IMR-90 (cell line): Measurements from ENCODE around the gene LRRC8B. TPM values are rescaled to one million over a fixed set of nuclear protein-coding genes. Genes with fewer than 3 reads are reported as not detected.

Experiments
- ATAC-seq: fragments of 200-7000 bp; cut with Tn5 transposase; 2 replicates; pipeline ENCODE4 v1.9.1; 2020; ENCODE audit warnings: low read depth, mild to moderate bottlenecking, moderate library complexity
- BruUV-seq: library from RNA; stranded (reverse); fragments of 400-500 nt; replicated peaks from 2 replicates; lab custom pipeline; 2021; lab: Mats Ljungman, UMichigan
- CTCF ChIA-PET: fragments of 300-600 bp; formaldehyde crosslinking; extraction: SDS; loops from one replicate; lab custom pipeline; 2021; ENCODE audit warnings: antibody characterized with exemption; lab: Yijun Ruan, JAX
- POLR2A ChIA-PET: fragments of 300-600 bp; sonication (Branson Sonifier 250); formaldehyde crosslinking; loops from one replicate; lab custom pipeline; 2022; ENCODE audit warnings: antibody characterized with exemption; ENCODE audit not compliant: unreplicated experiment; lab: Charles Lee
- DNase-seq: peaks from one replicate; pipeline ENCODE4 v3.0.0; 2013
- H2AFZ ChIP-seq: replicated peaks from 2 replicates; pipeline ENCODE3; 2013; ENCODE audit warnings: low read length, mild to moderate bottlenecking; ENCODE audit not compliant: poor library complexity
- H2AK5ac ChIP-seq: 2 replicates; pipeline ENCODE4 v1.6.1; 2013; ENCODE audit warnings: low read depth, low read length, inconsistent platforms
- H2AK9ac ChIP-seq: replicated peaks from 2 replicates; pipeline ENCODE3; 2013; ENCODE audit warnings: mild to moderate bottlenecking, low read depth, low read length, moderate library complexity; ENCODE audit not compliant: poor library complexity
- H2BK120ac ChIP-seq: 2 replicates; pipeline ENCODE4 v1.6.1; 2013; ENCODE audit warnings: low read depth, low read length, inconsistent platforms
- H2BK15ac ChIP-seq: 3 replicates; pipeline ENCODE4 v1.6.1; 2013; ENCODE audit warnings: low read depth, low read length, inconsistent platforms
- H2BK20ac ChIP-seq: 2 replicates; pipeline ENCODE4 v1.6.1; 2013; ENCODE audit warnings: low read depth, mild to moderate bottlenecking, inconsistent platforms, low read length, moderate library complexity
- H2BK5ac ChIP-seq: 2 replicates; pipeline ENCODE4 v1.6.1; 2013; ENCODE audit warnings: mild to moderate bottlenecking, low read depth, low read length, inconsistent platforms; ENCODE audit not compliant: poor library complexity, severe bottlenecking
- H3K14ac ChIP-seq: replicated peaks from 2 replicates; pipeline ENCODE4 v1.6.1; 2013; ENCODE audit warnings: low read depth, low read length, inconsistent platforms
- H3K18ac ChIP-seq: 2 replicates; pipeline ENCODE4 v1.6.1; 2013; ENCODE audit warnings: low read depth, low read length, control low read depth
- H3K23ac ChIP-seq: 2 replicates; pipeline ENCODE4 v1.6.1; 2013; ENCODE audit warnings: low read depth, low read length, inconsistent platforms
- H3K27ac ChIP-seq: 2 replicates; pipeline ENCODE4 v1.5.1; 2013; ENCODE audit warnings: mild to moderate bottlenecking, control low read depth, low read length; ENCODE audit not compliant: insufficient read depth
- H3K27me3 ChIP-seq: 2 replicates; pipeline ENCODE4 v1.6.1; 2013; ENCODE audit warnings: low read length; ENCODE audit not compliant: control insufficient read depth, insufficient read depth
- H3K36me3 ChIP-seq: 2 replicates; pipeline ENCODE4 v1.6.1; 2013; ENCODE audit warnings: low read length, mixed read lengths; ENCODE audit not compliant: control insufficient read depth, insufficient read depth
- H3K4ac ChIP-seq: 2 replicates; pipeline ENCODE4 v1.6.1; 2013; ENCODE audit warnings: low read depth, low read length, inconsistent platforms
- H3K4me1 ChIP-seq: 2 replicates; pipeline ENCODE4 v1.6.1; 2013; ENCODE audit warnings: low read length, mixed read lengths; ENCODE audit not compliant: control insufficient read depth, insufficient read depth
- H3K4me2 ChIP-seq: 2 replicates; pipeline ENCODE4 v1.6.1; 2013; ENCODE audit warnings: low read depth, mild to moderate bottlenecking, control low read depth, low read length, moderate library complexity
- H3K4me3 ChIP-seq: 2 replicates; pipeline ENCODE4 v1.5.1; 2013; ENCODE audit warnings: low read depth, mild to moderate bottlenecking, control low read depth, low read length, moderate library complexity; ENCODE audit not compliant: insufficient read depth
- H3K56ac ChIP-seq: 2 replicates; pipeline ENCODE4 v1.6.1; 2013; ENCODE audit warnings: low read length, inconsistent platforms; ENCODE audit not compliant: insufficient read depth; ENCODE audit errors: extremely low read depth
- H3K79me1 ChIP-seq, 2 experiments: 2 replicates each; pipeline ENCODE4 v1.6.1; 2013; ENCODE audit warnings: low read length in 2 of 2, inconsistent platforms in 1 of 2, low read depth in 1 of 2
- H3K9ac ChIP-seq: 2 replicates; pipeline ENCODE4 v1.6.1; 2013; ENCODE audit warnings: low read depth, low read length, control low read depth
- H3K9me1 ChIP-seq: 2 replicates; pipeline ENCODE4 v1.6.1; 2013; ENCODE audit warnings: low read length, inconsistent platforms; ENCODE audit not compliant: insufficient read depth
- H3K9me3 ChIP-seq: 2 replicates; pipeline ENCODE4 v1.6.1; 2013; ENCODE audit warnings: low read length; ENCODE audit not compliant: control insufficient read depth, insufficient read depth
- H4K20me1 ChIP-seq: 2 replicates; pipeline ENCODE4 v1.6.1; 2013; ENCODE audit warnings: low read length, inconsistent platforms; ENCODE audit not compliant: insufficient read depth
- H4K5ac ChIP-seq: 2 replicates; pipeline ENCODE4 v1.6.1; 2013; ENCODE audit warnings: mild to moderate bottlenecking, low read depth, low read length, control low read depth
- H4K8ac ChIP-seq, 2 experiments: 2 replicates each; pipeline ENCODE4 v1.6.1; 2013; ENCODE audit warnings: low read depth in 2 of 2, low read length in 2 of 2, control low read depth in 1 of 2, inconsistent platforms in 1 of 2
- H4K91ac ChIP-seq: 2 replicates; pipeline ENCODE4 v1.6.1; 2013; ENCODE audit warnings: low read depth, low read length, inconsistent platforms; ENCODE audit not compliant: insufficient read depth
- BHLHE40 ChIP-seq: fragments of 150-350 bp; IDR thresholded peaks from 2 replicates; pipeline ENCODE4 v1.6.1; 2016; ENCODE audit warnings: mild to moderate bottlenecking, low read depth, low read length
- CEBPB ChIP-seq: IDR thresholded peaks from 2 replicates; pipeline ENCODE4 v1.6.1; 2012; ENCODE audit warnings: low read depth, low read length, improper control_type of control experiment
- FOS ChIP-seq: fragments of 150-350 bp; IDR thresholded peaks from 2 replicates; pipeline ENCODE4 v1.6.1; 2016; ENCODE audit warnings: low read depth, low read length
- MAFK ChIP-seq: IDR thresholded peaks from 2 replicates; pipeline ENCODE4 v1.6.1; 2012; ENCODE audit warnings: low read depth, low read length, improper control_type of control experiment
- NFE2L2 ChIP-seq: fragments of 150-350 bp; IDR thresholded peaks from 2 replicates; pipeline ENCODE4 v1.6.1; 2016; ENCODE audit warnings: low read depth, mild to moderate bottlenecking, low read length
- RAD21 ChIP-seq: IDR thresholded peaks from 2 replicates; pipeline ENCODE4 v1.6.1; 2012; ENCODE audit warnings: low read length, improper control_type of control experiment
- RCOR1 ChIP-seq: IDR thresholded peaks from 2 replicates; pipeline ENCODE4 v1.6.1; 2012; ENCODE audit warnings: mild to moderate bottlenecking, low read length, improper control_type of control experiment; ENCODE audit not compliant: insufficient replicate concordance
- RFX5 ChIP-seq: IDR thresholded peaks from 2 replicates; pipeline ENCODE4 v1.8.0; 2012; ENCODE audit warnings: low read depth, mild to moderate bottlenecking, low read length, moderate library complexity
- WGBS, 2 experiments: methylation state at CpG; one replicate each; pipeline versions ENCODE4 v1.1.5 to v1.1.7; 2013; ENCODE audit warnings: missing lambda C conversion rate in 2 of 2; ENCODE audit not compliant: insufficient read length in 1 of 2; ENCODE audit errors: extremely low coverage in 2 of 2; 5-methylcytosine and 5-hydroxymethylcytosine counted together
- dilution Hi-C: fragments of 300-500 bp; cut with HindIII; formaldehyde crosslinking; loops from one replicate; pipeline ENCODE4 v1.14.3; 2018; ENCODE audit warnings: low sequenced_read_pairs; ENCODE audit not compliant: unreplicated experiment
- in situ Hi-C: fragments of 300-500 bp; cut with MboI; formaldehyde crosslinking; loops from 3 replicates; pipeline ENCODE4 v1.14.3; 2019; ENCODE audit warnings: low sequenced_read_pairs, inconsistent platforms, mixed read lengths
- intact Hi-C: fragments of 100-400 bp; cut with micrococcal nuclease; formaldehyde crosslinking; loops from 2 replicates; pipeline ENCODE4 v1.10.0; 2022
- polyA plus RNA-seq, 3 experiments: library from polyadenylated mRNA; depleted of rRNA; stranded (reverse); fragments of >200 nt; gene quantifications; 2 replicates each; pipeline ENCODE4 v1.2.3, GENCODE V29; 2012; ENCODE audit warnings: low replicate concordance in 1 of 3
- total RNA-seq: library from RNA; depleted of rRNA; stranded (reverse); fragments of >200 nt; gene quantifications from 2 replicates; pipeline ENCODE4 v1.2.3, GENCODE V29; 2012

Gene LRRC8B
- total and polyA plus RNA-seq, 2 of the 4 experiments (the other 2 are of a cell fraction) = 0.74 to 1.8 TPM

- TF ChIP-seq NFE2L2 = no peak
- TF ChIP-seq BHLHE40 = no peak
- no peak for TF ChIP-seq CEBPB
- no peak for TF ChIP-seq MAFK
- TF ChIP-seq RFX5 = no peak
- TF ChIP-seq RAD21 = no peak
Observed at GRCh38 chr1:89487972-89488371, 36.7 kb upstream of the LRRC8B start (continued).

- Histone ChIP-seq H3K9me1 (no peaks in the 10 kb centered on the region), H2AFZ (peak overlapping the region; percentile 4), H3K9me3 (no peaks in the 10 kb centered on the region), H2BK15ac (no peak overlapping the region), H3K27ac (no peak overlapping the region), H3K9ac (no peak overlapping the region), H2BK20ac (no peak overlapping the region), H2BK120ac (no peak overlapping the region), H3K4ac (no peak overlapping the region), H3K4me1 (no peaks in the 10 kb centered on the region), H3K4me2 (no peak overlapping the region), H4K91ac (no peak overlapping the region), H3K36me3 (no peaks in the 10 kb centered on the region), H3K4me3 (no peak overlapping the region), H4K20me1 (no peaks in the 10 kb centered on the region), H3K23ac (no peak overlapping the region), H2AK5ac (no peak overlapping the region), H3K56ac (no peak overlapping the region), H2BK5ac (no peak overlapping the region), H2AK9ac (no peak overlapping the region), H4K8ac (no peak overlapping the region), H3K27me3 (peaks cover 7% of the 10 kb centered on the region), H4K5ac (no peak overlapping the region), H3K14ac (no peak overlapping the region), H3K18ac (no peak overlapping the region), H3K79me1 (no peaks in the 10 kb centered on the region)
- in situ Hi-C loops (loop anchor here (10.0 to 25.0 kb wide), 2 partner anchors 276 to 498 kb away; partner anchors contain the start of gene ZNF326), intact Hi-C loops (no loop called here), dilution Hi-C loops (loop anchor here (25.0 kb wide), 1 partner anchor 98 kb away; no protein-coding TSS in a partner anchor)
- no TSS peak for BruUV-seq
- WGBS, 2 experiments = 57% methylated on average over 1 of the region's 2 CpGs; no CpG with 5 or more reads in 1 of the 2 experiments
- DNase-seq = peak; percentile 2
- ChIA-PET CTCF (no interaction called here), POLR2A (no interaction called here)
- no peak for ATAC-seq
- TF ChIP-seq BHLHE40 = no peak
- TF ChIP-seq FOS = no peak
- no peak for TF ChIP-seq RCOR1
- no peak for TF ChIP-seq MAFK
Observed at GRCh38 chr1:89489047-89489729, 35.4 kb upstream of the LRRC8B start.
